Thoracic aorta (tissue), 2 donors: ENCODE results near the gene ZNF32. TPM values are rescaled to one million over a fixed set of nuclear protein-coding genes. Genes with fewer than 3 reads are reported as not detected.
A peak's percentile ranks its signal among the peaks of the same experiment; 100 is the strongest.

ENCODE experiments used
- ATAC-seq: fragments of 150-250 bp; one replicate; pipeline ENCODE4 v1.8.0; 2017; ENCODE audit warnings: low read depth; ENCODE audit not compliant: insufficient number of reproducible peaks, low FRiP score
- DNase-seq: peaks from one replicate; pipeline ENCODE4 v3.0.0-alpha.2; 2020; ENCODE audit warnings: low spot score
- H3K27ac ChIP-seq, 2 donors: fragments of 200-600 bp; sonication (generic); 1 replicate in 1 of 2; 2 replicates in 1 of 2; pipeline ENCODE4 v1.5.1; 2016; ENCODE audit warnings: mild to moderate bottlenecking in 2 of 2, moderate library complexity in 2 of 2
- H3K27me3 ChIP-seq: fragments of 200-600 bp; sonication (generic); replicated peaks from 2 replicates; pipeline ENCODE4 v1.6.0; 2016; ENCODE audit warnings: mild to moderate bottlenecking; ENCODE audit not compliant: insufficient read depth
- H3K36me3 ChIP-seq: fragments of 200-600 bp; sonication (generic); one replicate; pipeline ENCODE4 v1.5.1; 2016
- H3K4me1 ChIP-seq, 2 donors: fragments of 200-600 bp; sonication (generic); 1 replicate in 1 of 2; 2 replicates in 1 of 2; pipeline versions ENCODE4 v1.5.1 to v1.6.0; 2016; ENCODE audit warnings: low read depth in 2 of 2, mild to moderate bottlenecking in 1 of 2; ENCODE audit not compliant: control insufficient read depth in 1 of 2
- H3K4me3 ChIP-seq: fragments of 200-600 bp; sonication (generic); 2 replicates; pipeline ENCODE4 v1.5.1; 2016; ENCODE audit warnings: mild to moderate bottlenecking
- H3K9me3 ChIP-seq: fragments of 200-600 bp; sonication (generic); 2 replicates; pipeline ENCODE4 v1.5.1; 2016
- total RNA-seq, 2 donors: library from RNA; depleted of rRNA; stranded (reverse); fragments of >200 nt; gene quantifications; one replicate each; pipeline versions ENCODE4 v1.1.0 to v1.2.3, GENCODE V29; 2016
- TF ChIP-seq, protein P1 (sequence below): fragments of 200-600 bp; sonication (generic); IDR thresholded peaks from one replicate; pipeline ENCODE4 v1.5.1; 2019; ENCODE audit warnings: antibody characterized with exemption

The ZNF32 gene
- total RNA-seq, 2 donors from 2014 or later: 19.6 to 22.9 TPM

DNA sequence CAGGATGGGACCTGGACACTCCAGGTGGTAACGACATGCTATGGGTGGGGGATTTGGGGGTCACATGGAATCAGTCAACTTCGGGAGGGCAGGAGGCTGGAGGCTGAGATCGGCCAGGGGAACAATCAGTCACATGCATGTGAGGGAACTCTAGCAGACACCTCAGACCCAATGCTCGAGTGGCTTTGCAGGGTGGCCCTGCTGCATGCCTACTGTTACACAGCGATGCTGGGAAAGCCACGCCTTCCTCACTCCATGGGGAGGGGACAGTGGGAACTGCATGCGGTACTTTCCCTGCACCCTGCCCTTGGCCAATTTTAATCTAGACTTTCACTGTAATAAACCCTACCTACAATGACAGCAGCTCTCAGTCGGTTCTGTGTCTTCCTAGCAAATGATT is 6.6 kb upstream of the ZNF32 start:
- Histone ChIP-seq H3K36me3 (no peaks in the 10 kb centered on the region), H3K27me3 (no peaks in the 10 kb centered on the region), H3K9me3 (no peaks in the 10 kb centered on the region), H3K4me1 (no peaks in the 10 kb centered on the region), H3K4me3 (no peak overlapping the region), H3K27ac (no peak overlapping the region)
- TF ChIP-seq, protein P1, sequence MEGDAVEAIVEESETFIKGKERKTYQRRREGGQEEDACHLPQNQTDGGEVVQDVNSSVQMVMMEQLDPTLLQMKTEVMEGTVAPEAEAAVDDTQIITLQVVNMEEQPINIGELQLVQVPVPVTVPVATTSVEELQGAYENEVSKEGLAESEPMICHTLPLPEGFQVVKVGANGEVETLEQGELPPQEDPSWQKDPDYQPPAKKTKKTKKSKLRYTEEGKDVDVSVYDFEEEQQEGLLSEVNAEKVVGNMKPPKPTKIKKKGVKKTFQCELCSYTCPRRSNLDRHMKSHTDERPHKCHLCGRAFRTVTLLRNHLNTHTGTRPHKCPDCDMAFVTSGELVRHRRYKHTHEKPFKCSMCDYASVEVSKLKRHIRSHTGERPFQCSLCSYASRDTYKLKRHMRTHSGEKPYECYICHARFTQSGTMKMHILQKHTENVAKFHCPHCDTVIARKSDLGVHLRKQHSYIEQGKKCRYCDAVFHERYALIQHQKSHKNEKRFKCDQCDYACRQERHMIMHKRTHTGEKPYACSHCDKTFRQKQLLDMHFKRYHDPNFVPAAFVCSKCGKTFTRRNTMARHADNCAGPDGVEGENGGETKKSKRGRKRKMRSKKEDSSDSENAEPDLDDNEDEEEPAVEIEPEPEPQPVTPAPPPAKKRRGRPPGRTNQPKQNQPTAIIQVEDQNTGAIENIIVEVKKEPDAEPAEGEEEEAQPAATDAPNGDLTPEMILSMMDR: no peak
- DNase-seq: no peak
- ATAC-seq: no peak

DNA sequence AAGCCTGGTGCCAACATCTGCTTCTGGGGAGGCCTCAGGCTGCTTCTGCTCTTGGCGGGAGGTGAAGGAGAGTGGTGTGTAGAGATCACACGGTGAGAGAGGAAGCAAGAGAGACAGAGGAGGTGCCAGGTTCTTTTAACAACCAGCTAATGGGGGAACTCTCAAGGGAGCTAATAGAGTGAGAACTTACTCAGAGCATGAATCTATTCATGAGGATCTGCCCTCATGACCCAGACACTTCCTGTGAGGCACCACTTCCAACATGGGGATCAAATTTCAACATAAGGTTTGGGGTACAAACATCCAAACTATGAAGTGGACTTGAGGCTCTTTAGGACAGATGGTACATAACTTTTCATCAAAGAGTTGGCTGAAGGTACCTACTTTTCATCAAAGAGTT is 5.1 kb upstream of the ZNF32 start:
- Histone ChIP-seq H3K4me1 (peaks cover 0 to 8% of the 10 kb centered on the region in 2 donors), H3K36me3 (no peaks in the 10 kb centered on the region), H3K4me3 (no peak overlapping the region), H3K27ac (no peak overlapping the region), H3K27me3 (no peaks in the 10 kb centered on the region), H3K9me3 (no peaks in the 10 kb centered on the region)
- no peak for DNase-seq
- TF ChIP-seq, protein P1: no peak
- ATAC-seq: no peak

DNA sequence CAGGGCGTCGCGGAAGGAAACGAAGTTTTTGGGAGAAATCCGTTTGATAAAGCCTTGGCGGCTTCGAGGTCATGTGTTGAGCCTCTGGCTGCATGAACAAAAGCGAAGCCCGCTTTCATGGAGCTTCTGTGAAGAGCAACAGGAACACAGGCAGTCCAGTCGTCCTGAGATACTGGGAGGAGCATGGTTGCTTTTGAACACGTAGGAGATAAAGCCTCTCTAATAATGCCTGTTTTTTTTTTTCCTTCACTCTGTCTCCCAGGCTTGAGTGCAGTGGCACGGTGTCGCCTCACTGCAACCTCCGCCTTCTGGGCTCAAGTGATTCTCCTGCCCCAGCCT is 473 bp upstream of the ZNF32 start:
- Histone ChIP-seq H3K27ac (peak overlapping the region; percentile 56 to 75), H3K27me3 (no peaks in the 10 kb centered on the region), H3K9me3 (peaks cover 15% of the 10 kb centered on the region), H3K36me3 (peaks cover 19% of the 10 kb centered on the region), H3K4me3 (peak overlapping the region; percentile 90), H3K4me1 (peaks cover 6 to 14% of the 10 kb centered on the region in 2 donors)
- no peak for DNase-seq
- ATAC-seq: no peak
- TF ChIP-seq, protein P1: no peak

DNA sequence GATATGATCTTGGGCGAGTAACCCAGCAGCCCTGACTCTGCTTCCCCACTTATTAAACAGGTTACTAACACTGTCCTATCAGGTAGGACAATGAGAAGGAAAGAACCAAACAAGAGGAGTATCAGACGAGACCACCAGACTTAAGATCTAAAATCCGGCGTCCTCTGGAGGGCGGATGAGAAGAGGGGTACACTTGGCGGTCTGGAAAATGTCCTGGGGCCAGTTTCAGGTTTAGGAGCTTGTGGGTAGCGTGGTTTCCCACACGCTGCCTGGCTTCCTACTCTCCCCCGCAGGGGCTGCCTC is 635 bp downstream of the ZNF32 start:
- Histone ChIP-seq H3K27me3 (no peaks in the 10 kb centered on the region), H3K4me1 (peaks cover 6 to 14% of the 10 kb centered on the region in 2 donors), H3K4me3 (peak overlapping the region; percentile 90), H3K36me3 (peaks cover 30% of the 10 kb centered on the region), H3K27ac (peak overlapping the region; percentile 56 to 75), H3K9me3 (peaks cover 26% of the 10 kb centered on the region)
- ATAC-seq (no peak), DNase-seq (no peak)
- TF ChIP-seq, protein P1: no peak

DNA sequence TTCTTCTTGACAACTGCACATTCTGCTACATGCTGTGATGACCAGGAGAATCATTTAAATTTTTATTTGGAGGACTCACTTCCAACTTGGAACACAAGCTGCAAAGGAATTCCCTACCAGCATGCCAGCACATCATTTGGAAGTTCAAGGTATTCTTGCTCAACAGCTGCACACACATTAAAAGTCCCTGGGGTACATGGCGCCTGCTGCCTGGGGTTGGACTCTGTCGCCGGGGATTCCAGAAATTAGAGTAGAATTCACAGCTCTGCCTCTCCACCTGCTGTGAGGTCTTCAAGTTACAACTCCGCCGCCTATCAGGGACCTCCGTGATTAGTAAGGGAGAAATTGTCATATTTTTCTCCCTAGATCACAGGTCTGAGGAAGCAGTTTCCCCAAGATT is 1.1 kb downstream of the ZNF32 start:
- TF ChIP-seq, protein P1: no peak
- Histone ChIP-seq H3K4me1 (peaks cover 6 to 14% of the 10 kb centered on the region in 2 donors), H3K9me3 (peaks cover 31% of the 10 kb centered on the region), H3K4me3 (peak overlapping the region; percentile 90), H3K27ac (no peak overlapping the region), H3K36me3 (peaks cover 35% of the 10 kb centered on the region), H3K27me3 (no peaks in the 10 kb centered on the region)
- no peak for ATAC-seq
- DNase-seq: no peak
